ENCODE measurements around the gene ZBTB7A.
A peak's percentile ranks its signal among the peaks of the same experiment; 100 is the strongest.

ZBTB7A gene

DNA sequence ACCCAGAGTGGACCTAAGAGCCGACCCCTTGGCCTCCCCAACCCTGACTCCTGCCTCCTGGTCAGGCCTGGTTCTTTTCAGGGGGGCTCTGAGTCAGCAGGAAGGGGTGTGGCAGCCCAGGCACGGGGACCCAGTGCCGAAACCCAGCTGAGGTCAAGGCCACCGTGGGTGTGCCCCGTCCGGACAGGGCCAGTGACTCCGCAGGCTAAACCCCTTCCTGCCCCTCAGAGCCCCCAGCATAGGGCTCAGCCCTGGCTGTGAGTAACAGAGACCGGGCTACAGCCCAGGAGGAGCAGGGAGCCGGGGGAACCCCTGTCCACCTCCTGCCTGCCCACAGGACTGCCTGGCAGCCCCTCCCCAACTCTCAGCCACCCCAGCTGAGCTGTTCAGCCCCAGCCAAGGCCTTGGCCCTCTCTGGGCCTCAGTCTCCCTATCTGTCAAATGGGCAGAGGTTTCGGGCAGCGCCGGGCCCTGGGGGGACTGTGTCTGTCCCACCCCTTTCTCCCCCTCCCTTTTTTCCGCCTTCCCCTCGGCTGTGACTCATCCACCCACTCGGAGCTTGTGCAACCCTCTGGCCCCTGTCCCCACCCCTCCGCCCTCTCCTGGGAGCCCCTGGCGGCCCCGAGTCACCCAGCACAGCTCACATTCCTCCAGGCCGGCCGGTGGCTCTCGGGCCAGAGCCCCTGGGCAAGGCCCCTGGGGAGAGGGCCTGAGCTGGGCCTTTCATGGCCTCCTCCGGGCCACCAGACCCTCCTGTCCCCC lies 8.6 kb downstream of the ZBTB7A start:
- no peak for FAIRE-seq
- peak; percentile 77 for DNase-seq (ENCODE audit: low spot score)

GRCh38 chr19:4055209-4055552 lies 11.5 kb downstream of the ZBTB7A start:
- FAIRE-seq: no peak

DNA sequence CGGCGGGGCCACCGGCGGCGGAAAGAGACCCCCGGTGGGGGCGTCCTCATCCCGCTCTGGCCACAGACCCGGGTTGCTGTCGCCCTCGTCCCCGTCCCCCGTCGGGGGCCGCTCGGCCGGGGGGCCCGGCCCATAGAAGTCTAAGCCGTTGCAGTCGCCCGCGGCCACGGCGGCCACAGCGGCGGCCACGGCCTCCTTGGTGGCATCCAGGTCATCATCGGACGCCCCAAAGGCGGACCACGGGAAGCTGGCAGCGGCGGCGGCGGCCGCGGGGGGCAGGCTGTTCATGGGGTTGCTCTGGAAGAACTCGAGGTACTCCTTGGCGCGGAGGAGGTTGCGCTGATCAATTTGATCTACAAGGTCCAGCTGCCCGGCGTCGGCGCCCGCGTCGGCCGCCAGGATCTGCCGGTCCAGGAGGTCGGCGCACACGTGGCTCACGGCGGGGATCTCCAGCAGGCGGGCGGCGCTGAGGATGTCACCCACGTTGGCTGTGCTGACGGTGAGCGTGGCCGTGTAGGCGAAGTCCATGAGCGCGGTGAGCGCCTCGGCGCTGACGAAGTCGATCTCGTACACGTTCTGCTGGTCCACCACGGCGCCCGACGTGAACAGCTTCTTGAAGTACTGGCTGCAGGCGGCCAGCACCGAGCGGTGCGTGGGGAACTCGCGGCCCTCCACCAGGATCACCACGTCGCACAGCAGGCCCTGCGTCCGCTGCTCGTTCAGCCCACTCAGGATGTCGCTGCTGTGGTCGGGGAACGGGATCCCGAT lies 12.1 kb downstream of the ZBTB7A start:
- DNase-seq (ENCODE audit: low spot score) (no peak), FAIRE-seq (no peak)

More at GRCh38 chr19:4055209-4055552, 11.5 kb downstream of the ZBTB7A start:
- DNase-seq (ENCODE audit: low spot score): no peak

DNA sequence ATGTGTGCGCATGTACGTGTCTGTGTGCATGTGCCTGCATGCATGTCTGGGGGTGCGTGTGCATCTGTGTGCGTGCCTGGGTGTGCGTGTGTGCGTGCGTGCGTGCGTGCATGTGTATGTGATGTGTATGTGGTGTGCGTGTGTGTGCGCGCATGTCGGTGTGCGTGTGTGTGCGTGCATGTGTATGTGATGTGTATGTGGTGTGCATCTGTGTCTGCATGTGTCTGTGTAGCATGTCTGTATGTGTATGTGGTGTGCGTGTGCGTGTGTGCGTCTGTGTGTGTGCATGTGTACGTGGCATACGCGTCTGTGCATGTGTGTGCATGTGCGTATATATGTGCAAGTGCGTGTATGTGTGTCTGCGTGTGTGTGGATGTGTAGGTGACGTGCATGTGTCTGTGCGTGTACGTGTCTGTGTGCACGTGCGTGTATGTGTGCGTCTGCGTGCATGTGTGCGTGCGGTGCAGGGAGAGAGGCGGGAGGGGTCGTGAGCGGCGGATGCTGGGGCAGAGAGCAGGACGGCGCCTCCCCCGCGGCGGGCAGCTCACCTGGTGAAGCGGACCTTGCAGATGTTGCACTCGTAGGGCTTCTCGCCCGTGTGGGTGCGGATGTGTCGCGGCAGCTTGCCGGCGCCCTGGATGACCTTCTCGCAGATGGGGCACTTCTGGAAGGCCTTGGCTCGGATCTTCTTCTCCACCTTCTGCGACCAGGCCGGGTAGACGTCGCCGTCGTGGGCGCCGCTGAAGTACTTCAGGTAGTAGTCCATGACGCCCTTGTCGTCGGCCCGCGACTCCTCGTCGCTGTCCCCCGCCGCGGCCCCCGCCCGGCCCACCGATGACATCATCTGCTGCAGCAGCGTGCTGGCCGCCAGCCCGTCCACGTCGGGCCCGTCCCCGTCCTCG lies 13.0 kb downstream of the ZBTB7A start:
- peak; percentile 95 for FAIRE-seq
- DNase-seq (ENCODE audit: low spot score): no peak

DNA sequence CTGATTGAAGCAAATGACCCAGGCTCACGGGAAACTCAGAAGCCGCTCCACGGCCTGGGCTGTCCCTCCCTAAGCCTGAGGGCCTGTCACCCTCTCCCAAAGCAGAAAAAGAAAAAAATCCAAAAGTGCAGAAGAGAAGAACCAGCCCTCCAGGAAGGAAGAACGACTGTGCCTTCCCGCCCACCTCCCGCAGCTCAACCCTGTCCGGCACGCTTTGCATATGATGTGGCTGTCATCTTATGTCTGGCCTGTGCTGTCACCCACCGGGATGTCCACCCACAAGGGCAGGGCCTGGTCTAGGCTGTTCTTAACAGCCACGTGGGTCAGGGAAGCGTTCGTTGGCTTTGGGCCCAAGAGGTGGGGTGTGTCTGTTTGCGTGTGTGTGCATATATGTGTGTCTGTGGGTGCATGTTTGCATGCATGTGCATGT lies 13.7 kb downstream of the ZBTB7A start:
- FAIRE-seq (no peak), DNase-seq (ENCODE audit: low spot score) (no peak)

- FAIRE-seq (no peak), DNase-seq (ENCODE audit: low spot score) (peak; percentile 78)
Observed at GRCh38 chr19:4052114-4052992, 14.3 kb downstream of the ZBTB7A start.

- DNase-seq (ENCODE audit: low spot score) (peak; percentile 21), FAIRE-seq (no peak)
Observed at GRCh38 chr19:4051175-4052101, 15.3 kb downstream of the ZBTB7A start.

- DNase-seq (ENCODE audit: low spot score) (no peak), FAIRE-seq (no peak)
Observed at GRCh38 chr19:4049432-4049831, 17.3 kb downstream of the ZBTB7A start.

- no peak for DNase-seq (ENCODE audit: low spot score)
Observed at GRCh38 chr19:4046946-4047683, 19.6 kb downstream of the ZBTB7A start.

DNA sequence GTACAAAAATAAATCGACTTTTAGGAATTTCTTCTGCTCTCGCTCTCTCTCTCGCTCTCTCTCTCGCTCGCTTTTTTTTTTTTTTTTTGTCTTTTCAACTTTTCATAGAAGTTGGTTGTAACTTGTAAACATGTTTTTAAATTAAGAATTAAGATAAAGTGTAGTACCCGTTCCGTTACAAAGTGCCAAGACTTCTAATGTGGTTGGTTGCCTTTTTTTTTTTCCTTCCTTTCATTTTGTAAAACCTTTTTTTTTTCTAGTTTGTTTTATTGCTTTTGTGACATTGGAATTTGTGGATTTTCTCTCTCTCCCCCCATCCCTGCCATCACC lies 20.4 kb downstream of the ZBTB7A start:
- DNase-seq (ENCODE audit: low spot score) (no peak), FAIRE-seq (no peak)

More at GRCh38 chr19:4046946-4047683, 19.6 kb downstream of the ZBTB7A start:
- no peak for FAIRE-seq

DNA sequence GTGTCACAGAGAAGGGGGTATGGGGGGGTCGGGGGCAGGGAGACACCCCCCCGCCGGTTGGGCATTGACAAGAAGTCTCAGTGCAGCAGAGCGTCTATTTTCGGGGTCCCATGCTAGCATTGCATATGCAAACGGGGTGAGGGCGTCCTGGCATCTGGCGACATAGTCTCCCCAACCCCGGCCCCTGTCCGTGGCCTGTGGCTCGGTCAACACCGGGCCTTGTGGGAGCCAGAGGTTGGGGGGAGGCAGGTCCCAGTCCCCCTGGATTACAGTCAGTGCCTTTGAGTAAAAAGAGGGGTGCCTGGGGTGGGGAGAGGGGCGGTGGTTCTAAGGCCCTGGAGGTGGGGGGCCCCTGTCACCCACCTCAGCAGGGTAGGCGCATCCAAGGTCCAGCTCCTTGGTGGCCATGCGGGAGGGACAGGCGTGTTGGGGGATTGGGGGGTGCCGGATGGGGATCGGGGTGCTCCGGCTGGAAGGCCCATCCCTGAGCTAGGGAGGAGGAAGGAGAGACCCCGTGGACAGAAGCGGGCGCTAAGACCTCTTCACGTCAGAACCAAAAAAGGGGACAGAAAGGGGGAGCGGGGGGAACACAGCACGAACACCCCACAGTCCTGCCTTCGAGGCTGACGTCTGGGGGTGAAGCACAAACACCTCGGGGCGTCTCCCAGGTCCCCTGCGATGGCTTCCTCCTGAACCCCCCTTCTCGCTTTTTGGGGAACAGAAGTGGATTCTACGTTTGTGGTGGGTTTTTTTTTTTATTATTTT lies 20.9 kb downstream of the ZBTB7A start:
- FAIRE-seq: no peak
- no peak for DNase-seq (ENCODE audit: low spot score)

DNA sequence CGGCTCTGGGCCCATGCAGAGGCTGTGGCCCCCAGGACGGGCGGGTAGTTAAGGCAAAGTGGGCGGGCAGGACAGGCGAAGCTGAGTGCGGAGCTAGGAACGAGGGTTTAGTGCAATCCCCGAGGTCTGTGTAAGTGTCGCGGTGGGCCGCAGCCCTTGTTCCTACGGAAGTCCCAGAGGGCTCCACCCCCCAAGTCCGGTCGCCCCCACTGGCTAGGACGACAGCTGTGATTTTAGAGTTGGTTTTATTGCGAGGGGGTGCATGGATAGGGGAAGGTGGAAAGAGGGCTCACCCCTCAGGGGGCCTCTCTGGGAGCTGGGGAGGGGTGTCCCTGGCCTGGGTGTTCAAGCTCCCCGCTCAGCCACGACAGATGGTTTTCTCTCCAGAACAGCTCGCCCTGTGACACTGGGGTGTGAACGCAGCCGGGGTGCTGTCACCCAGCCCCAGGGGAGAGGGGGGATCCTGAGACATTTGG lies 21.7 kb downstream of the ZBTB7A start:
- FAIRE-seq (no peak), DNase-seq (ENCODE audit: low spot score) (no peak)

GRCh38 chr19:4043966-4044715 lies 22.6 kb downstream of the ZBTB7A start:
- no peak for DNase-seq (ENCODE audit: low spot score)
- no peak for FAIRE-seq

GRCh38 chr19:4043401-4043800 lies 23.3 kb downstream of the ZBTB7A start:
- FAIRE-seq (no peak), DNase-seq (ENCODE audit: low spot score) (no peak)

DNA sequence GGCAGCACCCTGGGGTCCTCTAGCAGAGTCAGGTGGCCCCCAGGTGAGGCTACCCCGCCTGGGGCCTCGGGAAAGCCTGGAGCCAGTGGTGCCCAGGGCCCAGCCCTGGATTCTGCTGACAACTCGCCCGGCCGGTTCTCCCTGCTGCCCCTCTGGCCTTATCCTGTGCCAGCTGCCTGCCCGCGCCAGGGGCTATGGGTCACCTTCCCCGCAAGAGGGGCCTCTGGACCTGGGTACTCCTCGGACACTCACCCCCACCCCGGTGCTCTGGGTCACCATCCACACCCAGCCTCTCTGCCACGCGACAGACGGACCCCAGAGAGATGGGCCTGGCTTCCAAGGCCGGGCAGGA lies 24.0 kb downstream of the ZBTB7A start:
- no peak for DNase-seq (ENCODE audit: low spot score)
- FAIRE-seq: no peak

DNA sequence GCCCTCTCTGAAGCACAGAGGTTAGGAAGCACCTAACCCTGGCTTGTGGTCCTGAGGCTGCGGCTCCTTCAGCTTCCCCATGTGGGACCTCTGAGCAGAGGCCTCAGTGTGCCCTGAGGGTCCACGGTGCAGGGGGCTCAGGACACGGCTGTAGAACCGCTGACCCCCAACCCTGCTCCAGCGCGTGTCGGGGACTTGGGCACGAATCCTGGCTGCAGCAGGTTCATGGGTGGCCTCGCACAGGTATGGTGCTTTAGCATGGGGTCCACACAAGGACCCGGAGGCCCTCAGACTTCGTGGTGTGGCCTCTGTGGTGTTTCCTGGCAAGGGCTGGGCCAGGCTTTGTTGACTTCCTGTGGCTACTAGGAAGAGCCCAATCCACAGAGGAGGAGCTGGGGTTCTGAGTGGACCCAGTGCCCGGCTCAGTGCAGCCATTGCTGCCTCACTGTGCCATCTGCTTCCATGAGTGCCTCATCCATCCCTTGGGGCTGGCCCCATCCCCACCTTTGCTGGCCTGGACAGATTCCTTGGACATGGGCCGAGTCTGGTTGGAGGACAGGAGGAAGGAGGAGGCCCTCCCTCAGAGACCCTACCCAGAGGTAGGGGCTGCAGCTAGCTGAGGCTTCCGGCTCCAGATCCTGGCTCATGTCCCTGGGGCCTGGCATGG lies 24.5 kb downstream of the ZBTB7A start:
- DNase-seq (ENCODE audit: low spot score) (no peak), FAIRE-seq (no peak)

Data from urothelium cell line (cell line).